A673 (cell line): ENCODE results near the gene STX3. TPM values are rescaled to one million over a fixed set of nuclear protein-coding genes. Genes with fewer than 3 reads are reported as not detected.
"Not testable (repeated sequence)": the region's sequence is repeated elsewhere in the genome, so short reads cannot be mapped to it uniquely, and the experiment has no call there.

Experiments used
- BruUV-seq: library from RNA; stranded (reverse); fragments of 400-500 nt; replicated peaks from 2 replicates; lab custom pipeline; 2021; lab: Mats Ljungman, UMichigan
- CTCF ChIA-PET: fragments of 300-600 bp; sonication (Branson Sonifier 250); formaldehyde crosslinking; loops from one replicate; lab custom pipeline; 2022; ENCODE audit warnings: antibody characterized with exemption; lab: Charles Lee
- POLR2A ChIA-PET: fragments of 300-600 bp; sonication (Branson Sonifier 250); formaldehyde crosslinking; loops from one replicate; lab custom pipeline; 2022; ENCODE audit warnings: antibody characterized with exemption; ENCODE audit not compliant: low non-redundant PET; lab: Charles Lee
- DNase-seq: peaks from one replicate; pipeline ENCODE4 v3.0.0-alpha.2; 2015; ENCODE audit warnings: low spot score
- H3K27ac ChIP-seq: fragments of 200-600 bp; sonication (generic); 2 replicates; pipeline ENCODE4 v1.5.1; 2016; ENCODE audit warnings: mixed run types, low read depth, mild to moderate bottlenecking, mixed read lengths, antibody characterized with exemption, low read length; ENCODE audit not compliant: poor library complexity, severe bottlenecking
- H3K27me3 ChIP-seq: fragments of 200-600 bp; sonication (generic); replicated peaks from 2 replicates; pipeline ENCODE4 v1.6.1; 2017; ENCODE audit warnings: mixed run types, low read depth, mild to moderate bottlenecking, mixed read lengths, antibody characterized with exemption, low read length; ENCODE audit not compliant: insufficient read depth, poor library complexity
- H3K36me3 ChIP-seq: fragments of 200-600 bp; sonication (generic); 2 replicates; pipeline ENCODE4 v1.6.1; 2016; ENCODE audit warnings: mixed run types, mild to moderate bottlenecking, mixed read lengths, antibody characterized with exemption, low read length; ENCODE audit not compliant: insufficient read depth, poor library complexity, severe bottlenecking
- H3K4me1 ChIP-seq: fragments of 200-600 bp; sonication (generic); 2 replicates; pipeline ENCODE4 v1.6.1; 2017; ENCODE audit warnings: mixed run types, mild to moderate bottlenecking, mixed read lengths, antibody characterized with exemption, low read length; ENCODE audit not compliant: insufficient read depth, poor library complexity, severe bottlenecking
- H3K4me3 ChIP-seq: fragments of 200-600 bp; sonication (generic); 2 replicates; pipeline ENCODE4 v1.5.1; 2016; ENCODE audit warnings: low read depth, mixed run types, mild to moderate bottlenecking, mixed read lengths, low read length; ENCODE audit not compliant: poor library complexity, severe bottlenecking
- H3K9me3 ChIP-seq: fragments of 200-600 bp; sonication (generic); 2 replicates; pipeline ENCODE4 v1.6.1; 2016; ENCODE audit warnings: mixed run types, low read depth, mild to moderate bottlenecking, mixed read lengths, antibody characterized with exemption, low read length; ENCODE audit not compliant: poor library complexity, severe bottlenecking
- CTCF ChIP-seq: fragments of 300-800, 200-600 bp; sonication (generic); conservative IDR thresholded peaks from 2 replicates; pipeline ENCODE4 v1.5.1; 2017; ENCODE audit warnings: low read depth, mild to moderate bottlenecking, antibody characterized with exemption, low read length, moderate library complexity, mixed read lengths
- EZH2 ChIP-seq: fragments of 200-600 bp; sonication (generic); IDR thresholded peaks from 2 replicates; pipeline ENCODE4 v1.6.1; 2017; ENCODE audit warnings: borderline replicate concordance, low read depth, mild to moderate bottlenecking, mixed read lengths, antibody characterized with exemption, low read length; ENCODE audit not compliant: poor library complexity, severe bottlenecking
- intact Hi-C: fragments of 100-400 bp; cut with micrococcal nuclease; formaldehyde crosslinking; loops from one replicate; pipeline ENCODE4 v1.10.0; 2022; ENCODE audit not compliant: unreplicated experiment
- total RNA-seq: library from RNA; stranded (reverse); gene quantifications from 2 replicates; pipeline ENCODE4 v1.2.3, GENCODE V29; 2021

The STX3 gene
- total RNA-seq, 1 experiment from 2014 or later = 16.0 TPM

- H3K4me3 ChIP-seq, H3K27me3 ChIP-seq, H3K9me3 ChIP-seq, H3K4me1 ChIP-seq, POLR2A ChIA-PET, intact Hi-C loops, H3K36me3 ChIP-seq, DNase-seq, H3K27ac ChIP-seq, BruUV-seq, CTCF ChIA-PET: not testable (repeated sequence)
These were observed 96.2 kb downstream of the STX3 start for GRCh38 chr11:59851416-59851815.

DNA sequence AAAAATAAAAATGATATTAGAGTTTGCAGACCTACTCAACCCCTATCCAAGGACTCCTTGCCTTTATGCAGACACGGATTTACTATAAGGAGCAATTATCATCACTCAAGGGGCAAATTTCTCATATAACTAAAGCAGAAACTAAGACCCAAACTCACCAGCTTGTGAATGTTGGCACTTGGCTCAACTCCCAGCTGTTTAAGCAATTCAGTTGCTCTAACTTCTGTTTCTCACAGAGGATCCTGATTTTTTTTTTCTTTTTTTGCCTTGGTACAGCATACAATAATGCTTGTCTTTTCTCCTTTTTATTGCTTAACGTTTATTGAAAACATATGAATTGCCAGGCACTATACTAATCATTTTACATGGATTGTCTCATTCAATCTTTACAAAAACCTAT lies 99.7 kb downstream of the STX3 start:
- DNase-seq = no peak
- POLR2A ChIA-PET = no interaction called here
- intact Hi-C loops = no loop called here
- no peak overlapping the region for H3K27ac ChIP-seq
- no peaks in the 10 kb centered on the region for H3K36me3 ChIP-seq
- no TSS peak for BruUV-seq
- H3K27me3 ChIP-seq = no peaks in the 10 kb centered on the region
- H3K4me1 ChIP-seq = peaks cover 9% of the 10 kb centered on the region
- CTCF ChIA-PET = no interaction called here
- no peak overlapping the region for H3K4me3 ChIP-seq
- H3K9me3 ChIP-seq = no peaks in the 10 kb centered on the region
- TF ChIP-seq CTCF (no peak), EZH2 (no peak)

Other genes starting within 250 kb of the STX3 start
- gene OR4D9, start 243.8 kb upstream of the STX3 start, total RNA-seq = not detected in 2 replicates
- gene OSBP, start 139.6 kb upstream of the STX3 start, total RNA-seq = 40.7 and 43.2 TPM in 2 replicates
- 65.2 and 78.9 TPM in 2 replicates for gene PATL1, start 86.3 kb upstream of the STX3 start, total RNA-seq
- not detected in 2 replicates for gene OR10V1, start 41.5 kb upstream of the STX3 start, total RNA-seq
- 53.4 and 57.5 TPM in 2 replicates for gene MRPL16, start 55.4 kb downstream of the STX3 start, total RNA-seq
- gene CBLIF, start 90.1 kb downstream of the STX3 start, total RNA-seq = not detected in 2 replicates
- gene TCN1, start 111.1 kb downstream of the STX3 start, total RNA-seq = not detected in 2 replicates
- gene OOSP3, start 123.4 kb downstream of the STX3 start, total RNA-seq = not detected in 2 replicates
- not detected in 2 replicates for gene OOSP1, start 183.1 kb downstream of the STX3 start, total RNA-seq
- gene OOSP4A, start 208.7 kb downstream of the STX3 start, total RNA-seq = not detected in 2 replicates